HFFc6 (cell line): Measurements from ENCODE around the gene A2ML1. TPM values are rescaled to one million over a fixed set of nuclear protein-coding genes. Genes with fewer than 3 reads are reported as not detected.
A peak's percentile ranks its signal among the peaks of the same experiment; 100 is the strongest.

Experiments used
- DNase-seq: peaks from one replicate; pipeline ENCODE4 v3.0.0-alpha.2; 2018
- H3K27ac Mint-ChIP-seq: 2 replicates; pipeline ENCODE4 v1.8.0; 2020; ENCODE audit warnings: mild to moderate bottlenecking, mixed read lengths
- H3K27me3 Mint-ChIP-seq: 2 replicates; pipeline ENCODE4 v1.8.0; 2021; ENCODE audit warnings: mild to moderate bottlenecking, moderate library complexity, mixed read lengths; ENCODE audit not compliant: insufficient read depth
- H3K36me3 Mint-ChIP-seq: 2 replicates; pipeline ENCODE4 v1.8.0; 2021; ENCODE audit warnings: low read depth, mixed read lengths
- H3K4me1 Mint-ChIP-seq: 2 replicates; pipeline ENCODE4 v1.8.0; 2020; ENCODE audit warnings: low read depth, mixed read lengths
- H3K4me3 Mint-ChIP-seq: 2 replicates; pipeline ENCODE4 v1.8.0; 2020; ENCODE audit warnings: mild to moderate bottlenecking, moderate library complexity, mixed read lengths
- H3K9me3 Mint-ChIP-seq: 2 replicates; pipeline ENCODE4 v1.8.0; 2020; ENCODE audit warnings: mild to moderate bottlenecking, mixed read lengths
- CTCF ChIP-seq: fragments of 200-600 bp; sonication (generic); IDR thresholded peaks from 2 replicates; pipeline ENCODE4 v1.5.0; 2021; ENCODE audit warnings: antibody characterized with exemption, mild to moderate bottlenecking
- total RNA-seq, 6 experiments: library from RNA; stranded (reverse); fragmentation: NEBNext Ultra II Directional; extraction: Animal tissue kit (Norgen Biotek cat#: 25700); gene quantifications; 2 replicates in 1 of 6; 3 replicates in 5 of 6; pipeline ENCODE4 v1.2.3, GENCODE V29; 2021

A2ML1 gene
- total RNA-seq, 6 experiments from 2014 or later: not detected

GRCh38 chr12:8907513-8907912 lies 85.1 kb downstream of the A2ML1 start:
- no peak for DNase-seq
- no peaks in the 10 kb centered on the region for H3K36me3 Mint-ChIP-seq
- no peak overlapping the region for H3K4me3 Mint-ChIP-seq
- H3K9me3 Mint-ChIP-seq: no peaks in the 10 kb centered on the region
- H3K4me1 Mint-ChIP-seq: peaks cover 11% of the 10 kb centered on the region; the same call in 1 of the 2 replicates
- TF ChIP-seq CTCF: no peak
- H3K27me3 Mint-ChIP-seq: peaks cover 7% of the 10 kb centered on the region
- no peak overlapping the region for H3K27ac Mint-ChIP-seq

- no peak for DNase-seq
- Mint-ChIP-seq H3K4me1 (peaks cover 28% of the 10 kb centered on the region), H3K9me3 (no peaks in the 10 kb centered on the region), H3K4me3 (no peak overlapping the region), H3K27ac (no peak overlapping the region), H3K27me3 (no peaks in the 10 kb centered on the region), H3K36me3 (no peaks in the 10 kb centered on the region)
- no peak for TF ChIP-seq CTCF
Measured at GRCh38 chr12:8909752-8910151, 87.3 kb downstream of the A2ML1 start.

- Mint-ChIP-seq H3K9me3 (no peaks in the 10 kb centered on the region), H3K27ac (no peak overlapping the region), H3K27me3 (no peaks in the 10 kb centered on the region), H3K36me3 (no peaks in the 10 kb centered on the region), H3K4me1 (peaks cover 25% of the 10 kb centered on the region), H3K4me3 (no peak overlapping the region)
- no peak for TF ChIP-seq CTCF
- no peak for DNase-seq
Measured at GRCh38 chr12:8911606-8912268, 89.3 kb downstream of the A2ML1 start.

- Mint-ChIP-seq H3K4me1 (peaks cover 25% of the 10 kb centered on the region), H3K9me3 (no peaks in the 10 kb centered on the region), H3K27ac (peak overlapping the region; percentile 91), H3K27me3 (no peaks in the 10 kb centered on the region), H3K36me3 (no peaks in the 10 kb centered on the region), H3K4me3 (peak overlapping the region; percentile 90)
- TF ChIP-seq CTCF: 0 out of 2 replicates have a peak, but pooled peaks have one; percentile 2
- no peak for DNase-seq
Measured at GRCh38 chr12:8912914-8913313, 90.5 kb downstream of the A2ML1 start.

GRCh38 chr12:8913702-8914032 lies 91.2 kb downstream of the A2ML1 start:
- H3K4me3 Mint-ChIP-seq: peak overlapping the region; percentile 90
- H3K27ac Mint-ChIP-seq: peak overlapping the region; percentile 91
- peaks cover 25% of the 10 kb centered on the region for H3K4me1 Mint-ChIP-seq
- H3K36me3 Mint-ChIP-seq: no peaks in the 10 kb centered on the region
- TF ChIP-seq CTCF: no peak
- H3K9me3 Mint-ChIP-seq: no peaks in the 10 kb centered on the region
- no peaks in the 10 kb centered on the region for H3K27me3 Mint-ChIP-seq
- no peak for DNase-seq
